ENCODE results near the gene COPS2.

DNA sequence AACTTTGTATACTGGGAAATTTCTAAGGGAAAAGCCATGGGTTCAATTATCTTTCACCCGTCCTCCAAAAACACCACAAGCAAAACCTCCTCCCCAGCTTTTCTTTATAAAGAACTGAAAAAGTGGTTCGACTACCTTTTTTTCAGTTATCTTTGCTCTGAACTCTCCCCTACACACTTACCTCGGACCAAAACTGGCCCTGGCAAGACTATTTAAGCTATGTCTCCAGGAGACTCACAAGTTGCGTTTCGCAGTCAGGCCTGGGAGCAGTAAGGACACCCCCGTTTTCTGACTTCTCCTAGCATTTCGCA, 645 bp downstream of the COPS2 start:
- TF ChIP-seq, protein P1, sequence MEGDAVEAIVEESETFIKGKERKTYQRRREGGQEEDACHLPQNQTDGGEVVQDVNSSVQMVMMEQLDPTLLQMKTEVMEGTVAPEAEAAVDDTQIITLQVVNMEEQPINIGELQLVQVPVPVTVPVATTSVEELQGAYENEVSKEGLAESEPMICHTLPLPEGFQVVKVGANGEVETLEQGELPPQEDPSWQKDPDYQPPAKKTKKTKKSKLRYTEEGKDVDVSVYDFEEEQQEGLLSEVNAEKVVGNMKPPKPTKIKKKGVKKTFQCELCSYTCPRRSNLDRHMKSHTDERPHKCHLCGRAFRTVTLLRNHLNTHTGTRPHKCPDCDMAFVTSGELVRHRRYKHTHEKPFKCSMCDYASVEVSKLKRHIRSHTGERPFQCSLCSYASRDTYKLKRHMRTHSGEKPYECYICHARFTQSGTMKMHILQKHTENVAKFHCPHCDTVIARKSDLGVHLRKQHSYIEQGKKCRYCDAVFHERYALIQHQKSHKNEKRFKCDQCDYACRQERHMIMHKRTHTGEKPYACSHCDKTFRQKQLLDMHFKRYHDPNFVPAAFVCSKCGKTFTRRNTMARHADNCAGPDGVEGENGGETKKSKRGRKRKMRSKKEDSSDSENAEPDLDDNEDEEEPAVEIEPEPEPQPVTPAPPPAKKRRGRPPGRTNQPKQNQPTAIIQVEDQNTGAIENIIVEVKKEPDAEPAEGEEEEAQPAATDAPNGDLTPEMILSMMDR (IDR thresholded peaks at IDR 0.05; ENCODE audit: poor library complexity), result no peak
- TF ChIP-seq EZH2phosphoT487 (IDR thresholded peaks at IDR 0.05; ENCODE audit: low read depth, severe bottlenecking, unreplicated experiment), result no peak
